SK-N-SH (cell line): ENCODE measurements around the gene RGS17. TPM values are rescaled to one million over a fixed set of nuclear protein-coding genes. Genes with fewer than 3 reads are reported as not detected.

Source experiments
- CTCF ChIA-PET: fragments of 300-600, 350-600 bp; formaldehyde crosslinking; extraction: SDS; loops from one replicate; lab custom pipeline; 2021; lab: Yijun Ruan, JAX
- POLR2A ChIA-PET: fragments of 350-600 bp; sonication (Branson Sonifier 250); formaldehyde crosslinking; extraction: SDS; loops from one replicate; lab custom pipeline; 2020; ENCODE audit warnings: antibody characterized with exemption, inconsistent platforms; lab: Yijun Ruan, JAX
- DNase-seq: peaks from one replicate; pipeline ENCODE4 v3.0.0; 2012
- H2AFZ ChIP-seq: fragments of 200-600 bp; sonication (generic); 2 replicates; pipeline ENCODE4 v1.8.1; 2016; ENCODE audit warnings: antibody characterized with exemption, mild to moderate bottlenecking, low read depth
- H3F3A ChIP-seq: fragments of 200-600 bp; sonication (generic); replicated peaks from 2 replicates; pipeline ENCODE3; 2016; ENCODE audit warnings: antibody characterized with exemption, mild to moderate bottlenecking; ENCODE audit not compliant: insufficient read depth
- H3K27ac ChIP-seq, 2 experiments: fragments of 200-500 bp in 1 of 2; fragments of 200-600 bp in 1 of 2; sonication (Bioruptor generic) in 1 of 2; sonication (generic), shearing (Covaris generic) in 1 of 2; 2 replicates each; pipeline versions ENCODE4 v1.5.1 to v1.6.1; 2014 to 2016; ENCODE audit warnings: low read depth in 2 of 2, inconsistent platforms in 1 of 2, low read length in 1 of 2, mild to moderate bottlenecking in 1 of 2, mixed read lengths in 1 of 2
- H3K27me3 ChIP-seq: fragments of 200-600 bp; sonication (generic), shearing (Covaris generic); 2 replicates; pipeline ENCODE4 v1.6.1; 2016; ENCODE audit warnings: mixed run types; ENCODE audit not compliant: insufficient read depth
- H3K36me3 ChIP-seq, 2 experiments: fragments of 200-500 bp in 1 of 2; fragments of 200-600 bp in 1 of 2; sonication (Bioruptor generic) in 1 of 2; sonication (generic) in 1 of 2; replicated peaks in 1 of 2; 2 replicates each; pipeline versions ENCODE3 to v1.5.1; 2014 to 2016; ENCODE audit warnings: low read length in 1 of 2, mild to moderate bottlenecking in 1 of 2; ENCODE audit not compliant: insufficient read depth in 2 of 2, control insufficient read depth in 1 of 2
- H3K4me1 ChIP-seq, 2 experiments: fragments of 200-500 bp in 1 of 2; fragments of 200-600 bp in 1 of 2; sonication (Bioruptor generic) in 1 of 2; sonication (generic), shearing (Covaris generic) in 1 of 2; 2 replicates each; pipeline versions ENCODE4 v1.5.1 to v1.6.1; 2014 to 2016; ENCODE audit warnings: low read depth in 1 of 2, low read length in 1 of 2, mixed run types in 1 of 2; ENCODE audit not compliant: insufficient read depth in 2 of 2, control insufficient read depth in 1 of 2
- H3K4me2 ChIP-seq: fragments of 200-600 bp; sonication (generic), shearing (Covaris generic); 2 replicates; pipeline ENCODE4 v1.6.1; 2017; ENCODE audit warnings: mixed run types
- H3K4me3 ChIP-seq, 2 experiments: fragments of 200-500 bp in 1 of 2; fragments of 200-600 bp in 1 of 2; sonication (Bioruptor generic) in 1 of 2; sonication (generic), shearing (Covaris generic) in 1 of 2; 2 replicates each; pipeline versions ENCODE4 v1.5.1 to v1.8.1; 2014 to 2016; ENCODE audit warnings: low read depth in 2 of 2, inconsistent platforms in 1 of 2, low read length in 1 of 2, mild to moderate bottlenecking in 1 of 2, mixed read lengths in 1 of 2, moderate library complexity in 1 of 2
- H3K79me2 ChIP-seq: fragments of 200-600 bp; sonication (generic); 2 replicates; pipeline ENCODE4 v1.8.1; 2017; ENCODE audit warnings: mild to moderate bottlenecking; ENCODE audit not compliant: insufficient read depth
- H3K9ac ChIP-seq: fragments of 200-600 bp; sonication (generic); 2 replicates; pipeline ENCODE4 v1.6.1; 2017; ENCODE audit warnings: mixed run types
- H3K9me2 ChIP-seq: fragments of 200-600 bp; sonication (generic); 2 replicates; pipeline ENCODE4 v1.6.1; 2017; ENCODE audit warnings: mixed run types
- H3K9me3 ChIP-seq: fragments of 200-600 bp; sonication (generic); 2 replicates; pipeline ENCODE4 v1.6.1; 2017; ENCODE audit warnings: mixed run types, mild to moderate bottlenecking, moderate library complexity
- H4K20me1 ChIP-seq: fragments of 200-600 bp; sonication (generic); 2 replicates; pipeline ENCODE4 v1.6.1; 2017; ENCODE audit warnings: mild to moderate bottlenecking, mixed run types; ENCODE audit not compliant: insufficient read depth
- CHD2 ChIP-seq: fragments of 150-350 bp; IDR thresholded peaks from 2 replicates; pipeline ENCODE4 v1.6.1; 2018; ENCODE audit warnings: low read length; ENCODE audit not compliant: partially characterized antibody
- CTCF ChIP-seq: fragments of 200-600 bp; sonication (generic); IDR thresholded peaks from 2 replicates; pipeline ENCODE4 v1.6.1; 2017; ENCODE audit warnings: antibody characterized with exemption, mild to moderate bottlenecking, moderate library complexity
- ELF1 ChIP-seq: IDR thresholded peaks from 2 replicates; pipeline ENCODE4 v1.4.0; 2012
- EP300 ChIP-seq, 2 experiments: IDR thresholded peaks; 2 replicates each; pipeline versions ENCODE4 v1.4.0 to v1.6.1; 2012; ENCODE audit warnings: borderline replicate concordance in 1 of 2, low read depth in 1 of 2, low read length in 1 of 2
- FOXJ3 ChIP-seq: sonication (generic); formaldehyde crosslinking; IDR thresholded peaks from 2 replicates; pipeline ENCODE4 v1.5.1; 2020; ENCODE audit warnings: mild to moderate bottlenecking, missing genetic modification reagents
- FOXM1 ChIP-seq: IDR thresholded peaks from 2 replicates; pipeline ENCODE4 v1.4.0; 2012; ENCODE audit warnings: low read depth, mild to moderate bottlenecking
- GABPA ChIP-seq: IDR thresholded peaks from 2 replicates; pipeline ENCODE4 v1.4.0; 2012; ENCODE audit warnings: low read depth, mild to moderate bottlenecking
- JUND ChIP-seq: IDR thresholded peaks from 2 replicates; pipeline ENCODE4 v1.4.0; 2012
- RAD21 ChIP-seq: IDR thresholded peaks from 2 replicates; pipeline ENCODE4 v1.6.1; 2012; ENCODE audit warnings: mild to moderate bottlenecking, low read length
- RCOR1 ChIP-seq: fragments of 150-350 bp; IDR thresholded peaks from 2 replicates; pipeline ENCODE4 v1.6.1; 2017; ENCODE audit warnings: antibody characterized with exemption, low read length
- RFX5 ChIP-seq: IDR thresholded peaks from 2 replicates; pipeline ENCODE4 v1.6.1; 2012; ENCODE audit warnings: mild to moderate bottlenecking, improper control_type of control experiment, low read length
- RXRA ChIP-seq: IDR thresholded peaks from 2 replicates; pipeline ENCODE4 v1.4.0; 2012; ENCODE audit warnings: low read depth, mild to moderate bottlenecking, borderline replicate concordance
- SIN3A ChIP-seq: IDR thresholded peaks from 2 replicates; pipeline ENCODE4 v1.6.1; 2012; ENCODE audit warnings: low read depth, mild to moderate bottlenecking, low read length, moderate library complexity, borderline replicate concordance
- YY1 ChIP-seq: IDR thresholded peaks from 2 replicates; pipeline ENCODE4 v1.4.0; 2012; ENCODE audit warnings: low read depth, mild to moderate bottlenecking
- WGBS: methylation state at CpG from one replicate; pipeline ENCODE4 v1.1.6; 2017; ENCODE audit warnings: low lambda C conversion rate; 5-methylcytosine and 5-hydroxymethylcytosine counted together
- polyA plus RNA-seq, 3 experiments: library from polyadenylated mRNA; depleted of rRNA; stranded (reverse); fragments of >200 nt; gene quantifications; 2 replicates each; pipeline ENCODE4 v1.2.3, GENCODE V29; 2012
- TF ChIP-seq, protein P1 (sequence below): IDR thresholded peaks from 2 replicates; pipeline ENCODE4 v1.6.1; 2012; ENCODE audit warnings: mild to moderate bottlenecking, low read depth, low read length, moderate library complexity
- TF ChIP-seq, protein P2 (sequence below): fragments of 150-350 bp; IDR thresholded peaks from 2 replicates; pipeline ENCODE4 v1.6.1; 2017; ENCODE audit warnings: antibody characterized with exemption, low read length, low read depth, borderline replicate concordance
- TF ChIP-seq, protein P3 (sequence below): fragments of 150-350 bp; IDR thresholded peaks from 2 replicates; pipeline ENCODE4 v1.6.1; 2016; ENCODE audit warnings: mild to moderate bottlenecking, low read depth, low read length
- TF ChIP-seq, protein P4 (sequence below): IDR thresholded peaks from 2 replicates; pipeline ENCODE4 v1.4.0; 2012; ENCODE audit warnings: low read depth, borderline replicate concordance

RGS17 gene
- polyA plus RNA-seq, 1 of the 3 experiments (the other 2 are of a cell fraction) = 1.4 TPM

GRCh38 chr6:153099636-153100035, 31.4 kb downstream of the RGS17 start:
- H3K9ac ChIP-seq = no peak overlapping the region
- peaks cover 0 to 2% of the 10 kb centered on the region in 2 experiments for H3K36me3 ChIP-seq
- H3K9me2 ChIP-seq = no peaks in the 10 kb centered on the region; the same call in 1 of the 2 replicates
- ChIA-PET CTCF (no interaction called here), POLR2A (no interaction called here)
- WGBS = 92% methylated on average over 3 of the region's 3 CpGs
- H2AFZ ChIP-seq = no peak overlapping the region; the same call in 1 of the 2 replicates
- no peaks in the 10 kb centered on the region for H3K9me3 ChIP-seq
- peaks cover 0 to 4% of the 10 kb centered on the region in 2 experiments; a peak in 2 of 4 replicates for H3K4me1 ChIP-seq
- H3K79me2 ChIP-seq = no peaks in the 10 kb centered on the region
- no peak overlapping the region for H3K27ac ChIP-seq
- no peak overlapping the region for H3K4me3 ChIP-seq
- no peak for TF ChIP-seq ELF1
- TF ChIP-seq RXRA = no peak
- no peak for TF ChIP-seq RAD21
- TF ChIP-seq, protein P1, sequence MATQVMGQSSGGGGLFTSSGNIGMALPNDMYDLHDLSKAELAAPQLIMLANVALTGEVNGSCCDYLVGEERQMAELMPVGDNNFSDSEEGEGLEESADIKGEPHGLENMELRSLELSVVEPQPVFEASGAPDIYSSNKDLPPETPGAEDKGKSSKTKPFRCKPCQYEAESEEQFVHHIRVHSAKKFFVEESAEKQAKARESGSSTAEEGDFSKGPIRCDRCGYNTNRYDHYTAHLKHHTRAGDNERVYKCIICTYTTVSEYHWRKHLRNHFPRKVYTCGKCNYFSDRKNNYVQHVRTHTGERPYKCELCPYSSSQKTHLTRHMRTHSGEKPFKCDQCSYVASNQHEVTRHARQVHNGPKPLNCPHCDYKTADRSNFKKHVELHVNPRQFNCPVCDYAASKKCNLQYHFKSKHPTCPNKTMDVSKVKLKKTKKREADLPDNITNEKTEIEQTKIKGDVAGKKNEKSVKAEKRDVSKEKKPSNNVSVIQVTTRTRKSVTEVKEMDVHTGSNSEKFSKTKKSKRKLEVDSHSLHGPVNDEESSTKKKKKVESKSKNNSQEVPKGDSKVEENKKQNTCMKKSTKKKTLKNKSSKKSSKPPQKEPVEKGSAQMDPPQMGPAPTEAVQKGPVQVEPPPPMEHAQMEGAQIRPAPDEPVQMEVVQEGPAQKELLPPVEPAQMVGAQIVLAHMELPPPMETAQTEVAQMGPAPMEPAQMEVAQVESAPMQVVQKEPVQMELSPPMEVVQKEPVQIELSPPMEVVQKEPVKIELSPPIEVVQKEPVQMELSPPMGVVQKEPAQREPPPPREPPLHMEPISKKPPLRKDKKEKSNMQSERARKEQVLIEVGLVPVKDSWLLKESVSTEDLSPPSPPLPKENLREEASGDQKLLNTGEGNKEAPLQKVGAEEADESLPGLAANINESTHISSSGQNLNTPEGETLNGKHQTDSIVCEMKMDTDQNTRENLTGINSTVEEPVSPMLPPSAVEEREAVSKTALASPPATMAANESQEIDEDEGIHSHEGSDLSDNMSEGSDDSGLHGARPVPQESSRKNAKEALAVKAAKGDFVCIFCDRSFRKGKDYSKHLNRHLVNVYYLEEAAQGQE = no peak
- TF ChIP-seq, protein P2, sequence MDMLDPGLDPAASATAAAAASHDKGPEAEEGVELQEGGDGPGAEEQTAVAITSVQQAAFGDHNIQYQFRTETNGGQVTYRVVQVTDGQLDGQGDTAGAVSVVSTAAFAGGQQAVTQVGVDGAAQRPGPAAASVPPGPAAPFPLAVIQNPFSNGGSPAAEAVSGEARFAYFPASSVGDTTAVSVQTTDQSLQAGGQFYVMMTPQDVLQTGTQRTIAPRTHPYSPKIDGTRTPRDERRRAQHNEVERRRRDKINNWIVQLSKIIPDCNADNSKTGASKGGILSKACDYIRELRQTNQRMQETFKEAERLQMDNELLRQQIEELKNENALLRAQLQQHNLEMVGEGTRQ = no peak
- no peak for TF ChIP-seq YY1
- TF ChIP-seq JUND = no peak
- no peak for TF ChIP-seq CTCF
- no peak for TF ChIP-seq FOXM1
- no peak for TF ChIP-seq CHD2
- no peak for TF ChIP-seq RFX5
- no peak overlapping the region for H3K4me2 ChIP-seq
- no peaks in the 10 kb centered on the region for H4K20me1 ChIP-seq
- H3K27me3 ChIP-seq = no peaks in the 10 kb centered on the region
- DNase-seq = no peak
- H3F3A ChIP-seq = no peaks in the 10 kb centered on the region

DNA sequence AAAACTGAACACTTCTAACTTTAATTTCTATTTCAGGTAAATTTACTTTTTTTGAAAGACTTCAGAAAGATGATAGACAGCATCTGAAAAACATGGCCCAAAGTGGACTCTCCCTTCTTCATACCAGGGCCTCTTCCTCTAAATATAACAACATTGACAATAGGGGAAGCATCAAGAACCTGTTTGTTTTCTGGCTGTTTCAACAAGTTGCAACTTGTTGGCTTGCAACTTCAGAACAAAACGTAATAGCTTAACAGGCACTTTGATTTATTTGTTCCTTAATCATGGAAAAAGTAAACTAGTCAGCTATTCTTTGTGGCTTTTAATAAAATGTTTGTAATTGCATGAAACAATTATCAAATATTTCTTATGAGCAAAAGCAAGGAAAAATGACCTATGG, 34.3 kb downstream of the RGS17 start:
- Histone ChIP-seq H3K9ac (no peak overlapping the region), H3K27me3 (no peaks in the 10 kb centered on the region), H3K27ac (no peak overlapping the region), H3K4me1 (peaks cover 0 to 5% of the 10 kb centered on the region in 2 experiments; a peak in 1 of 4 replicates), H3K4me3 (no peak overlapping the region), H3K4me2 (no peak overlapping the region), H3F3A (peaks cover 17% of the 10 kb centered on the region), H3K9me3 (no peaks in the 10 kb centered on the region), H3K36me3 (peaks cover 0 to 2% of the 10 kb centered on the region in 2 experiments), H3K9me2 (no peaks in the 10 kb centered on the region; the same call in 1 of the 2 replicates), H3K79me2 (no peaks in the 10 kb centered on the region), H2AFZ (no peak overlapping the region), H4K20me1 (no peaks in the 10 kb centered on the region)
- no peak for DNase-seq
- 71% methylated on average over 1 of the region's 1 CpG for WGBS
- ChIA-PET POLR2A (no interaction called here), CTCF (no interaction called here)
- TF ChIP-seq GABPA (no peak), RCOR1 (no peak), FOXJ3 (CRISPR knock-in tag) (no peak), SIN3A (no peak), FOXM1 (no peak), EP300 (IDR thresholded peaks at IDR 0.05; ENCODE audit: borderline replicate concordance in 1 of 2, low read depth in 1 of 2, low read length in 1 of 2) (no peak)
- TF ChIP-seq, protein P3, sequence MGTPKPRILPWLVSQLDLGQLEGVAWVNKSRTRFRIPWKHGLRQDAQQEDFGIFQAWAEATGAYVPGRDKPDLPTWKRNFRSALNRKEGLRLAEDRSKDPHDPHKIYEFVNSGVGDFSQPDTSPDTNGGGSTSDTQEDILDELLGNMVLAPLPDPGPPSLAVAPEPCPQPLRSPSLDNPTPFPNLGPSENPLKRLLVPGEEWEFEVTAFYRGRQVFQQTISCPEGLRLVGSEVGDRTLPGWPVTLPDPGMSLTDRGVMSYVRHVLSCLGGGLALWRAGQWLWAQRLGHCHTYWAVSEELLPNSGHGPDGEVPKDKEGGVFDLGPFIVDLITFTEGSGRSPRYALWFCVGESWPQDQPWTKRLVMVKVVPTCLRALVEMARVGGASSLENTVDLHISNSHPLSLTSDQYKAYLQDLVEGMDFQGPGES = no peak
- TF ChIP-seq, protein P4, sequence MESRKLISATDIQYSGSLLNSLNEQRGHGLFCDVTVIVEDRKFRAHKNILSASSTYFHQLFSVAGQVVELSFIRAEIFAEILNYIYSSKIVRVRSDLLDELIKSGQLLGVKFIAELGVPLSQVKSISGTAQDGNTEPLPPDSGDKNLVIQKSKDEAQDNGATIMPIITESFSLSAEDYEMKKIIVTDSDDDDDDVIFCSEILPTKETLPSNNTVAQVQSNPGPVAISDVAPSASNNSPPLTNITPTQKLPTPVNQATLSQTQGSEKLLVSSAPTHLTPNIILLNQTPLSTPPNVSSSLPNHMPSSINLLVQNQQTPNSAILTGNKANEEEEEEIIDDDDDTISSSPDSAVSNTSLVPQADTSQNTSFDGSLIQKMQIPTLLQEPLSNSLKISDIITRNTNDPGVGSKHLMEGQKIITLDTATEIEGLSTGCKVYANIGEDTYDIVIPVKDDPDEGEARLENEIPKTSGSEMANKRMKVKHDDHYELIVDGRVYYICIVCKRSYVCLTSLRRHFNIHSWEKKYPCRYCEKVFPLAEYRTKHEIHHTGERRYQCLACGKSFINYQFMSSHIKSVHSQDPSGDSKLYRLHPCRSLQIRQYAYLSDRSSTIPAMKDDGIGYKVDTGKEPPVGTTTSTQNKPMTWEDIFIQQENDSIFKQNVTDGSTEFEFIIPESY = no peak
- TF ChIP-seq, protein P2 = no peak
